GM19351 (cell line): Measurements from ENCODE around the gene LMCD1.
"Not testable (repeated sequence)": the region's sequence is repeated elsewhere in the genome, so short reads cannot be mapped to it uniquely, and the experiment has no call there.

Source experiments
- ATAC-seq: cut with Tn5 transposase; IDR thresholded peaks from one replicate; pipeline ENCODE4 v1.9.1; 2021; ENCODE audit warnings: mild to moderate bottlenecking, moderate library complexity; ENCODE audit not compliant: unreplicated experiment

LMCD1 gene

GRCh38 chr3:8579943-8580342 is 78.3 kb downstream of the LMCD1 start:
- no peak for ATAC-seq

GRCh38 chr3:8580434-8580833 is 78.8 kb downstream of the LMCD1 start:
- not testable (repeated sequence) for ATAC-seq

GRCh38 chr3:8581373-8581772 is 79.8 kb downstream of the LMCD1 start:
- no peak for ATAC-seq

- no peak for ATAC-seq
These were observed 80.3 kb downstream of the LMCD1 start for GRCh38 chr3:8581806-8582445.

- ATAC-seq: no peak
These were observed 83.0 kb downstream of the LMCD1 start for GRCh38 chr3:8584661-8585060.

- ATAC-seq: no peak
These were observed 88.4 kb downstream of the LMCD1 start for GRCh38 chr3:8589880-8590556.

- ATAC-seq: no peak
These were observed 91.6 kb downstream of the LMCD1 start for GRCh38 chr3:8593021-8593827.

GRCh38 chr3:8595252-8595651 is 93.6 kb downstream of the LMCD1 start:
- ATAC-seq: no peak

- ATAC-seq: no peak
These were observed 94.1 kb downstream of the LMCD1 start for GRCh38 chr3:8595695-8596115.

GRCh38 chr3:8596321-8597218 is 94.9 kb downstream of the LMCD1 start:
- no peak for ATAC-seq

GRCh38 chr3:8597219-8597853 is 95.7 kb downstream of the LMCD1 start:
- no peak for ATAC-seq

GRCh38 chr3:8599146-8599545 is 97.5 kb downstream of the LMCD1 start:
- no peak for ATAC-seq

GRCh38 chr3:8600457-8600856 is 98.8 kb downstream of the LMCD1 start:
- ATAC-seq: no peak

GRCh38 chr3:8603115-8603710 is 101.6 kb downstream of the LMCD1 start:
- ATAC-seq: no peak

- no peak for ATAC-seq
These were observed 102.4 kb downstream of the LMCD1 start for GRCh38 chr3:8604006-8604405.

GRCh38 chr3:8604988-8605387 is 103.4 kb downstream of the LMCD1 start:
- no peak for ATAC-seq

- ATAC-seq: no peak
These were observed 105.1 kb downstream of the LMCD1 start for GRCh38 chr3:8606701-8607231.

GRCh38 chr3:8607234-8608040 is 105.8 kb downstream of the LMCD1 start:
- peak; percentile 63 for ATAC-seq
